Calu3 (cell line): ENCODE data around the gene PIK3C3. TPM values are rescaled to one million over a fixed set of nuclear protein-coding genes. Genes with fewer than 3 reads are reported as not detected.
A peak's percentile ranks its signal among the peaks of the same experiment; 100 is the strongest.

Experiments
- BruUV-seq: library from RNA; stranded (reverse); fragments of 400-500 nt; replicated peaks from 2 replicates; lab custom pipeline; 2021; lab: Mats Ljungman, UMichigan
- CTCF ChIA-PET: fragments of 300-600 bp; sonication (Branson Sonifier 250); formaldehyde crosslinking; loops from one replicate; lab custom pipeline; 2022; ENCODE audit warnings: antibody characterized with exemption; lab: Charles Lee
- DNase-seq: peaks from one replicate; pipeline ENCODE4 v3.0.0; 2022
- H3K27ac Mint-ChIP-seq: one replicate; pipeline ENCODE4 v1.8.0; 2022; ENCODE audit warnings: mixed read lengths; ENCODE audit not compliant: unreplicated experiment
- H3K27me3 Mint-ChIP-seq: one replicate; pipeline ENCODE4 v1.8.0; 2022; ENCODE audit warnings: mixed read lengths; ENCODE audit not compliant: unreplicated experiment
- H3K36me3 Mint-ChIP-seq: one replicate; pipeline ENCODE4 v1.8.0; 2022; ENCODE audit warnings: mild to moderate bottlenecking, moderate library complexity, mixed read lengths; ENCODE audit not compliant: insufficient read depth, unreplicated experiment
- H3K4me1 Mint-ChIP-seq: one replicate; pipeline ENCODE4 v1.8.0; 2022; ENCODE audit warnings: mild to moderate bottlenecking, low read depth, mixed read lengths; ENCODE audit not compliant: unreplicated experiment
- H3K4me3 Mint-ChIP-seq: one replicate; pipeline ENCODE4 v1.8.0; 2022; ENCODE audit warnings: mild to moderate bottlenecking, low read depth, moderate library complexity, mixed read lengths; ENCODE audit not compliant: unreplicated experiment
- H3K9me3 Mint-ChIP-seq: one replicate; pipeline ENCODE4 v1.8.0; 2022; ENCODE audit warnings: low read depth, mixed read lengths; ENCODE audit not compliant: unreplicated experiment
- intact Hi-C: fragments of 100-400 bp; cut with micrococcal nuclease; formaldehyde crosslinking; loops from one replicate; pipeline ENCODE4 v1.10.0; 2022; ENCODE audit not compliant: unreplicated experiment
- total RNA-seq: library from RNA; stranded (reverse); gene quantifications from 2 replicates; pipeline ENCODE4 v1.2.3, GENCODE V29; 2022
- TF ChIP-seq, protein P1 (sequence below): fragments of 200-600 bp; IDR thresholded peaks from one replicate; pipeline ENCODE4 v1.8.0; 2022; ENCODE audit warnings: antibody characterized with exemption; ENCODE audit not compliant: unreplicated experiment

Gene PIK3C3
- total RNA-seq, 1 experiment from 2014 or later = 32.9 TPM

DNA sequence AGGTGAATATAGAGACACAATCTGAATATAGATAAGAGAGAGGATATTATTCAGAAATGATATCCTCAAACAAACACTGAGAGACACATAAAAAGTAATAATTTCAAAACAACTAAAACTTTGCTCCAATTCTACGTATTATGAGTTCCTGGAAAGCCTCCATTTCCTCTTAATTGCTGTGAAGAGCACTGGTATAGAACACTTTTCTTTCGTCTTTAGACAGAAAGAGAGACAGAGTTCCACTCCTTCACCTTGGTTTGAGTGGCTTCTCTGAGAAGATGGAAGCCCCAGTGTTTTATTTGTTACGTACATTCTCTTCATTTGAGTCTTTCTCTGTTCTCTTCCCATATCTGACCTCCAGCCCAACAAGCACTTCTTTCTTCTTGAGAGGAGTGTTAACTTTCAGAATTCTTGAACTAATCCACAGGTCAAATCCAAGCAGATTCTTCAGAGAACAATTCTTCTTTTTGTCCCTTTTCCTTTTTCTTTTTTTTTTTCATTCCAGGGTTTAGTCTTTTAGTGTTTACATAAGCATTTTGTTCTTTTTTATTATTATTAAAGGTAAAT is 6.4 kb upstream of the PIK3C3 start:
- intact Hi-C loops = no loop called here
- DNase-seq = no peak
- Mint-ChIP-seq H3K9me3 (no peaks in the 10 kb centered on the region), H3K4me1 (no peaks in the 10 kb centered on the region), H3K27me3 (peaks cover 26% of the 10 kb centered on the region), H3K4me3 (no peak overlapping the region), H3K36me3 (no peaks in the 10 kb centered on the region), H3K27ac (no peak overlapping the region)
- no TSS peak for BruUV-seq
- TF ChIP-seq, protein P1, sequence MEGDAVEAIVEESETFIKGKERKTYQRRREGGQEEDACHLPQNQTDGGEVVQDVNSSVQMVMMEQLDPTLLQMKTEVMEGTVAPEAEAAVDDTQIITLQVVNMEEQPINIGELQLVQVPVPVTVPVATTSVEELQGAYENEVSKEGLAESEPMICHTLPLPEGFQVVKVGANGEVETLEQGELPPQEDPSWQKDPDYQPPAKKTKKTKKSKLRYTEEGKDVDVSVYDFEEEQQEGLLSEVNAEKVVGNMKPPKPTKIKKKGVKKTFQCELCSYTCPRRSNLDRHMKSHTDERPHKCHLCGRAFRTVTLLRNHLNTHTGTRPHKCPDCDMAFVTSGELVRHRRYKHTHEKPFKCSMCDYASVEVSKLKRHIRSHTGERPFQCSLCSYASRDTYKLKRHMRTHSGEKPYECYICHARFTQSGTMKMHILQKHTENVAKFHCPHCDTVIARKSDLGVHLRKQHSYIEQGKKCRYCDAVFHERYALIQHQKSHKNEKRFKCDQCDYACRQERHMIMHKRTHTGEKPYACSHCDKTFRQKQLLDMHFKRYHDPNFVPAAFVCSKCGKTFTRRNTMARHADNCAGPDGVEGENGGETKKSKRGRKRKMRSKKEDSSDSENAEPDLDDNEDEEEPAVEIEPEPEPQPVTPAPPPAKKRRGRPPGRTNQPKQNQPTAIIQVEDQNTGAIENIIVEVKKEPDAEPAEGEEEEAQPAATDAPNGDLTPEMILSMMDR = no peak
- CTCF ChIA-PET = no interaction called here

DNA sequence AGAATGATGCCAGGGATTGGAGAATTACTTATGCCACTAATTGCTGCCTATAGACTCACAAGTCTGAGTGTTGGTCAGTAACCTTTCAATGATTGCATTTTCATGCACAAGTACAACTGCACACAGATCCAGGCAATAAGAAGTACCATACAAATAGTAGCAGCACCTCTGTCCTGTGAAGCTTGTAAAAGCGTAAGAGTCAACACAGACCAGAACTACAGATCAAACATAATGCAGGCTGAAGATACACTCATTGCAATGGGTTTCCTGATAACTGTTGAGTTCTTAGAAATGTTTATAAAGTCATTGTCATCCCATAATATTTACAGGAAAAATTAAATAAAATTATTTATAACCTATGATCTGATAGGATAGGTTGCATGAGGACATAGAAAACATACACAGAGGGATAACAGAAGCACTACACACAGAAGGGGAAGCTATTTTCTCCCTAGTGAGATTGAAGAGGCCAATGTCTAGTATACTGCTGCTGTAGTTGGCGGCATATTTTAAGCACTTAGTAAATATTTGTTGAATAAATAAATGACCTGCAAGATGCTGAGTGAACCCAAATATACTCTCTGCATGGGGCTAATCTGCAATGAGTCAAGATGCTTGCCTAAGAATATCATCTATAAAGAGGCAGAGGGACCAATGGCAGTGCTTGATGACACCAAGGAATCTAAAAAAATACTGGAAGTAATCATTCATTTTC is 5.7 kb upstream of the PIK3C3 start:
- no peaks in the 10 kb centered on the region for H3K9me3 Mint-ChIP-seq
- H3K27me3 Mint-ChIP-seq = peaks cover 26% of the 10 kb centered on the region
- DNase-seq = no peak
- BruUV-seq = no TSS peak
- CTCF ChIA-PET = no interaction called here
- H3K4me3 Mint-ChIP-seq = no peak overlapping the region
- no peaks in the 10 kb centered on the region for H3K4me1 Mint-ChIP-seq
- intact Hi-C loops = no loop called here
- H3K36me3 Mint-ChIP-seq = no peaks in the 10 kb centered on the region
- no peak overlapping the region for H3K27ac Mint-ChIP-seq
- TF ChIP-seq, protein P1 = no peak

DNA sequence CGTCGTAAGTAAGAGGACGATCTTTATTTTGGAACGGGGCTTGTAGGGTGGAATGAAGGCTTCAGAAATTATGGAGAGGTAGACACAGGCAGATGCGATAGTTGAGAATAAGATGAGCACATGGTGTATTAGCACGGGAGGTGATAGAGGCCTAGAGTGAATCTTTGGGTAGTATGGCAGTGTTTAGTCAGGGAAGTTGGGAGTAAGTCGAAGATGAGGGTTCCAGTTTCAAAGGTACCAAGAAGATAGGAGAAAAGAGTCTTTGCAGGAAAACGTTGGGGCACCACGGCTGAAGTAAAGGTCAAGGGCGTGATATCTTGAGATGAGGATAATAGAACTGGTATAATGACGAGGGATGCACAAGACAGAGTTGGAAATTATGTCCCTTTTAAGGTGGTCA is 654 bp downstream of the PIK3C3 start:
- peak overlapping the region; percentile 96 for H3K27ac Mint-ChIP-seq
- peaks cover 20% of the 10 kb centered on the region for H3K4me1 Mint-ChIP-seq
- H3K9me3 Mint-ChIP-seq = no peaks in the 10 kb centered on the region
- BruUV-seq = no TSS peak
- H3K27me3 Mint-ChIP-seq = no peaks in the 10 kb centered on the region
- H3K36me3 Mint-ChIP-seq = peaks cover 27% of the 10 kb centered on the region
- no peak for DNase-seq
- intact Hi-C loops = no loop called here
- H3K4me3 Mint-ChIP-seq = peak overlapping the region; percentile 97
- CTCF ChIA-PET = interaction anchor here (0.7 kb wide), 1 partner anchor 16 kb away, joined by 5 read pairs; no protein-coding TSS in a partner anchor
- TF ChIP-seq, protein P1 = no peak

DNA sequence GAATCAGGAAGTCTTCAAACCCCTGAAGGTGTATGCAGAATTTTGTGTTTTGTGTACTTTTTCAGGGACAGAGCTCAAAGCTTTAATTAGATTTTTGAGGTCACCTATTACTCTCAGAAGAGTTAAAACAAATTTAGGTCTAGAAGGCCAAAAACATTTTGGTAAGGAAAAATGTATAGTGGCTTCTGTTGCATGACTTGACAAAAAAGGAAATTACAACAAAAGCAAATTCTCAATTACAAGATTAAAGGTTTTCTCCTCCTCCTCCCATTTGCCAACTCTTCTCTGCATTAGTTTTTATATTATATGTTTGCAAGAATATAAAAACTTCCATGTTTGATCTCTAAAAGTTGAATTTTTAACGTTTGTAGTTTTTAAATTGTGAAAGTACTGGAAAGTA is 4.0 kb downstream of the PIK3C3 start:
- Mint-ChIP-seq H3K36me3 (peaks cover 30% of the 10 kb centered on the region), H3K27me3 (no peaks in the 10 kb centered on the region), H3K4me1 (peaks cover 20% of the 10 kb centered on the region), H3K27ac (no peak overlapping the region), H3K9me3 (no peaks in the 10 kb centered on the region), H3K4me3 (no peak overlapping the region)
- no peak for DNase-seq
- TF ChIP-seq, protein P1 = no peak
- no TSS peak for BruUV-seq
- CTCF ChIA-PET = no interaction called here
- intact Hi-C loops = no loop called here
